Right renal cortex interstitium (tissue), 3 donors: ENCODE results near the gene HOXD11. TPM values are rescaled to one million over a fixed set of nuclear protein-coding genes. Genes with fewer than 3 reads are reported as not detected.

Experiments used
- DNase-seq, 3 donors: peaks; one replicate each; pipeline ENCODE4 v3.0.0-alpha.2; 2013; ENCODE audit warnings: low read depth in 3 of 3, low spot score in 2 of 3
- polyA plus RNA-seq, 3 donors: library from polyadenylated mRNA; unstranded; fragments of 120-200 nt; gene quantifications; one replicate each; pipeline ENCODE4 v1.2.1, GENCODE V29; 2013; ENCODE audit not compliant: insufficient read length in 3 of 3

HOXD11 gene
- polyA plus RNA-seq, result 10 to 100 TPM; 42.6 to 44.8 (median 43.5) TPM

DNA sequence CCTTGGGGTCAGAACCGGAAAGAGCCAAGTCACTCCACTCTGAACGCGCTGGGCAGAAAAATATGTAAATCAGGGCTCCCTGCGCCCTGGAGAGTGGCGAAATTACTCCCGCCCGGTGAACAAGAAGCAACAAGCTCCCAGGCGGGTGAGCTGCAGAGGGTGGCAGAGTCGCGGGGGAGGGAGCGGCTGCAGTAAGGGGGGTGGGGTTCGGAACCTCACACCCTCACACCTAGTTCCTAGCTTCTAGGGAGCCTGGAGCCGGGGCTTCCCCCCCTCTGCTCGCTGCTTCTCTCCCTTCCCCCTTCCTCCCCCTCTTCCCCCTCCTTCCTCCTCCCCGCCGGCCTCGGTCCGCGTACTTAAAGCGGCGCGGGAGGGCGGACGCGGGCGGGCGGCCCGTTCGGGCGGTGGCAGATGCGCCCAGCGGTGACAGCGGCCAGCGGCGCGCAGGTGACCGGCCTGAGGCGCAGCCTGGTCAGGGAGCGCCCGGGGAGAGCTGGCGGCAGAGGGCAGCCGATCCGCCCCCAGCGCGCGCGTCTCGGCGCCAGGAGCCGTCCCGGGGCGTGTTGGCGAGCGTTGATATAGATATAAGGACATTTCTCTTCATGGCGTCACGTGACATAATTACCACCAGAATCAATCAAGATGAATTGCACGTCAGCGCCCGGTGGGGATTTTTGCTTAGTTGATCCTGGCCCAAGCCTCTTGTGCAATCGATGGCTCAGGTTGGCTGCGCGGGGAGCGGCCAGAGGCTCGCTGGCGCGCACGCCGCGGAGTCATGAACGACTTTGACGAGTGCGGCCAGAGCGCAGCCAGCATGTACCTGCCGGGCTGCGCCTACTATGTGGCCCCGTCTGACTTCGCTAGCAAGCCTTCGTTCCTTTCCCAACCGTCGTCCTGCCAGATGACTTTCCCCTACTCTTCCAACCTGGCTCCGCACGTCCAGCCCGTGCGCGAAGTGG is at the start of gene HOXD11:
Gene HOXD11 (plus strand): TSS at position 700 of the 959 bp plus-strand sequence. CDS start 76 bp downstream, at position 776.
- no peak for DNase-seq

DNA sequence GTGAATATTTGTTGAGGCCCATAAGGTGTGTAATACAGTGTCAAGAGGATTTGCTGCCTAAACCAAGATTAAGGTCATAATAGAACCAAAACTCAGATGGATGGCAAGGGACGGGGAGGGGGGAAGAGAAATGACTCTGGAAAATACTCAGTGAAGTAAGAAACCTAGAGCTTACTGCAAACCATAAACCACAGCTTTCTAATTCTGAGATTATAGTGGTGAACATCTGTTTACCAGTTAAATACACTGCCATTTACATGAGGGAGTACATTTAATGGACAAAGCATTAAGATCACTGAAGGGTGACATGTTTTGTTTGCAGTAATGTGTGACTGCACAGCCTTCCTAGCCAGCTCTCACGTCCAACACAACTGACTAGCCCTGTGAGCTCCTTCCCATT is 43.1 kb upstream of the HOXD11 start:
- DNase-seq, result no peak

DNA sequence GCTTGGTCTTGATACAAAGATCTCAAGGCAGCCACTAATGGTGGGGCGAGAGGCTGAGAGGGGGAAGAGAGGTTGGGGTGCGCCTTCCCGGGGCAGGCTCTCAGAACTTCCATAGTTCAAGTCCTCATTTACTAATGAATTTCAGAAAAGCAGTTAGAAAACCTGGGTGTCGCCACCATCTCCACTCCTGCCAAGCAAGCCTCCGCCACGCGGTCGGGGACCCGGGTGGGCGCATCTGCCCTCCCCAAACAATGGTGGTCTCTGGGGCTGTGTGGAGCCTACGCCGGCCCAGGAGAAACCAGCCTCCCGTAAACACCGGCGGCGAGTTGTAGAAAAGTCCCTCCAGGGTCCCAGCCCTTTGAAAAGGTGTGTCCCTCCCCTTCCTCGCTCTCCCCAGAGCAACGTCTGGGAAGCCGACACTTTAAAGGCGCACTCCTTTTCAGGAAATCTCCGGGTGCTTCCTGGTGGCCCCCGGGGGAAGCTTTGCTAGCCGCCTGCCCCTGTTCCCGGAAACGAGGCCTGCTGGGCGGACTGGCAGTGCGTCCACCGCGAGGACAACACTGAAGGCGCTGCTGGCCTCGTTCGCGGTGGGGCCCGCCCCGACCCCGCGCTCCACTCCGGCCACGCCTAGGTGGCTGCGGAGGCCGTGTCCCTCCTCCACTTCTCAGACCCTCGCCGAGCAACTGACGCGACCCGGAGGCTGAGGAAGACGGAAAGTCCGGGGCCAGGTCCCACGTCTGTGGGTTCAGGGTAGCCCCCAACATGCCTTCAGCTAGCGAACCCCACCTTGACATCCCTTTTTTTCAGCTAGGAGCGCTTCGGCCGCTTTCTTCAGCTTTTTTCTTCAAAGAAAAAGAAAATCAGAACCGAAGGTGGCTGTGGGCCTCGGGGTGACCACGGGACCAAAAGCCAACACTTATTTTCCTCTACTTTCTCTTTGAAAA is 40.2 kb upstream of the HOXD11 start:
- peak in 1 of 3 donors; percentile 30 for DNase-seq

DNA sequence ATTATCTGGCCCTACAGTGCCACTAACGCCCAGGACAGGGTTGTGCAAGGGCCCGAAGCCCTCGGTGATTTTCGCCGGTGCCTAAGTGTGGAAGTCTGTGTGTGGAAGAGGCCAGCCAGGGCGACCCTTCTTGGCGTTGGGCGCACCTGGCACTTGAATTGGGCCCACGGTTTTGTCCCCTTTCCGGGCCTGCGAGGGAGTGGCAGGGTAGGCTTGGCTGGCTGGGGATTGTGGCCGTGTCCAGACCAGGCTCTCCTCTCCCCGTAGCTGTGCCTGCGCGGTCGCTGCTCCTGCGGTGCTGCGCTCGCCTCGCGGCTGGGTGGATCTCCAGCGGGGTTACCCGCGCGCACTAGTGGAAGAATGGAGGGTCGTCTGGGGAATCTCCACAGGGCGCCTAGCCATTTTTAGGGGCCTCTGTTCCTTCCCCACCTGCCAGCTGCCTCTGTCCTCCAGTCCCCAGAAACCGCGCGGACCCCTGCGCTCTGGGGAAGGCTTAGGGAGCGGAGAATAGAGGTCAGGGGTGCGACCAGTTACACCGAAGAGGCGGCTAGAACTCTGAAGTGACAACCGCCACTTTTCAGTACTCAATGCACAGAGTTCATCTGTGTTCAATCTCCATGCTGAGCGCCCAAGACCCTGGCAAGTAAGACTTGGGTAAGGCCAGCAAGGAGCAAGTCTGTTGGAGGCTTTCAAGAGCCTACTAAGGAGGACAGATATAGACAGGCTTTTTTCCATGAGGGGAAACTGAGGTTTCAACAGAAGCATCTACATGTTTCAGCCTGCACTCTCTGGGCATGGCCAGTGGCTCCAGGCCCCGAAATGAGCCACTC is 39.3 kb upstream of the HOXD11 start:
- peak in 1 of 3 donors; percentile 24 for DNase-seq

DNA sequence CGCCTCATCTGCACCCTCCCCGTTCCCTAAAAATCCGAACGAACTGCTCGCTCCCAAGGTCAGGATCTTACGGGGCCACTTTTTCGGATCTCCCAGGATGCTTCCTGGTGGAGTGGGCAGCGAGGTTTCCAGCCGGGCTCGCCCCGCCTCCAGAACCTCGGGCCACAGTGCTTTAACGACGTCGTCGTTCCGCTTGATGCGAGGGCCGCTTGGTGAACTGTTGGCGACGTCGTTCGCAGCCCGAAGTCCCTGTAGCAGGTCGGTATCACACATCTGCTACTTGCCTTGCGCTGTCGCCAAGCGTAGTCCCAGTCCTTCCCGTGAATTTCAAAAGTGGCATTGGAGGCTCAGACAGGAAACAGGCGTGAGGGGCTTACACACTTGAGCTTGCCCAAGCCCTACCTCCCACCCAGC is 38.7 kb upstream of the HOXD11 start:
- DNase-seq, result peak in 1 of 3 donors; percentile 26

DNA sequence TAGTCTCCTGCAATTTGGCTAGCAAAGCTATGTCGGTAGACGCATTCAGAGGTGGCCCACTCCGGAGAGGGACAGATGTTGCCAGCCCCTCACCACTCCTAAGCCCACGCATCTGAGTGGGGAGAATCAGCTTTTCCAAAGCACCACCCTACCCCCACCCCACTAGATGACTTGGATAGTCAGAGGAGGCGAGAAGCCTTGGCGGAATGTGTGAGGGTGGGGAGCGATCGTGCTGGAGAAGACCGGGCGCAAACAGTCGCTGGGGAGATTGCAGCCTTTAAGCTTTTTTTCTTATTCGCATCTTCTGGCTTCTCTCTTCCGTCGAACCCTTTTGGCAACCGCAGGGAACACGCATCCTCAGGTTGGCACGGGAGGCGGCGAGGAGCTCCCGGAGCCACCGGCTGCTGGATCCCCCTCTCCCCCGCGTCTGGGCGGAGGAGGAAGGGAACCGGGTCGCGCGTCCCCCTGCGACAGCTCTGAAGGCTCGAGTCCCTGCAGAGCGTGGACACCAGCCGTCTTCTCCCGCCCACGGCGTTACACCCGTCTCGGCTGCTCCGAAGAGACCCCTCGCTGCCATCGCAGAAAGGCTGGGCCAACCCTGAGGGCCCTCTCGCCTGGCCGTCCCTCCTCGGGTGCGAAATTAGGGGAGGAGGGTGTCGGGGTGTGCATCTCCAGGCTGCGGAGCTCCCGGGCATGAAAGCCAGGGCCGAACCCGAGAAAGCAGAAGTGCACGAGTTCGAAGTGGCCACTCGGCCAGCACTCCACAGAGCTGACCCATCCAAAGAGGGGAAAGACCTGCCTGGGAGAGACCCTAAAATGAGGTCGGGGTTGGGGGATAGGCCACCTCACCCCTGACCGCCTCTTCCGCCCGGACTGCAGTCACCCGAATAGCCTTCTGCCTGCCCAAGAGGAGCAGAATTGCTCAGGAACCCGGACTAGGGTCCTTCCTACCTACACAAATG is 35.5 kb upstream of the HOXD11 start:
- no peak for DNase-seq

DNA sequence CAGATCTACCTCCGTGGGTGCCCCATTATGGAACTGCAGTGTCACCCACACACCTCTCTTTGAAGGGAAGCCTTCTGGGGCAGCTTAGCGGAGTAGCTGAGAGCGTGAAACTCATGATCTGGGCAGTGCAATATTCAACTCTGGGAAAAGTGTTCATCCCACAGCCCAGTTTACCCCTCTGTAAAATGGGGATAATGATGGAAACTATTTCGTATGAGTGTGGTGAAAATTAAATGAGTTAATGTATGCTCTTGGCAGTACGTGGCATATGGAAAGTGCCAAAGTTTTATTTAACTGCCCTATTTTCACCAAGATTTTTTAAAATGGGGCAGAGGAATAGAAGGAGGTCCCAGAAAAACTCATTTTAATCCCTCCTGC is 34.8 kb upstream of the HOXD11 start:
- DNase-seq, result no peak

DNA sequence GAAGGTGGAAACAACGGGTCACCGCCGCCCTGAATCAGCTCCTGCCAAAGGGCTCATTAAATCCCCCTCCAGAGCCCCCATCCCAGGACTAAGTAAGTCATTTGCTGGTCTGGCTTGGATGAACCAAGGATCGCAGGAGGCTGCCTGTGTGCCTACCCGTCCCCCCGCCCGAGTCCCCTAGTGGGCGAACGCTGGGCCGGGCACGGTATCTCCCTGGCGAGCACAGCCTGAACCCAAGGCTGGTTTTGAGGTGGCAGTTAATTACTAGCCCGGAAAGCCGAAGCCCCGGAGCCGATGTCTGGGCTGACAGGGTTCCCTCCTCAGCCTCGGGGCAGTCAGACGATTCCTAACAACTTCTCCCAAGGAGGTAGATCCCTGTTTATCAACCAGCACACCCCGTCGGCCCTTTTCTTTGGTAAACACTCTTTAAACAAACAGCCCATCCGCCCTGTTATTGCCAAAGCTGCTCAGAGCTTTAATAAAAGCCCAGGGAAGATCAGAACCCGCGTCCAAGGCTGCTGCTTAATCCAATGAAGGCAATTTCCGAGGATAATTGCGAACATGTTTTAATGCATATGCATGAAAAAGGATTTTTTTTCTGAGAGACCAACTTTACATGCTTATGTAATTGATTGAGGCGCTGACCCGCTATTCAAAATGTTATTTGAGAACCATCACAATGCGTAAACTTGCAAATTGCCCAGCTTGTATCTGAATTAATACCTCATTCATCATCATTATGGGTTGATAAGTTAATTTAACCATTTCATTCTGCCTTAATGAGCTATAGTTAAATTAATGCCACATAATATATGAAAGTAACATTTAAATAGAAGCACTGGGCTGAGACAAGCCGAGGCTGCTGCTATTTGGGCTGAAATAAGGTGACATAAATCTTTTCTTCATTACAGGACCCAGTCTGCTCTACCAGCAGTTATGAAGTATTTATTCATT is 33.9 kb upstream of the HOXD11 start:
- peak in 1 of 3 donors; percentile 7 for DNase-seq

DNA sequence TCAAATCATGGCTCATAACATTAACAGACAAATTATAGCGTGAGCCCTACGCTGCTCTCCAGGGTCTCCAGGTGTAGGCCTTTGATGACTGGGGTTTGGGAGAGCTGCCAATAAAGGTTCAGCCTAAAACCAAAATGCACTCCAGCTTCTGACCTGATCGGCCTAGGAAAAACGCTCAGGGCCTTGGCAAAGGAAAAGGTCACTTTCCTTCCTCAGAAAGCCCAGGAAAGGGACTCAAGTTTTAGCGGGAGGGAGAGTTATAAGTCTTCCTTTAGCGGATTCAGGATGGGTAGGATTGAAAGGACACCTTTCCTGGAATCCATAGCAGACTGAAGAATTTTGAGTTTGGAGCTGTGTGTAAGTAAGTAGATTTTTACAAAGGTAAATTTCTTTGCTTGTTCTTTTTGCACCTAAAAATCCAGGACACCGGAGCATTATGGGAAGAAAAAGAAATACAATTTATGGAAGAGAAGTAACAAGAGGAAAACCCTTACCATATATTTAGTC is 32.1 kb upstream of the HOXD11 start:
- no peak for DNase-seq

DNA sequence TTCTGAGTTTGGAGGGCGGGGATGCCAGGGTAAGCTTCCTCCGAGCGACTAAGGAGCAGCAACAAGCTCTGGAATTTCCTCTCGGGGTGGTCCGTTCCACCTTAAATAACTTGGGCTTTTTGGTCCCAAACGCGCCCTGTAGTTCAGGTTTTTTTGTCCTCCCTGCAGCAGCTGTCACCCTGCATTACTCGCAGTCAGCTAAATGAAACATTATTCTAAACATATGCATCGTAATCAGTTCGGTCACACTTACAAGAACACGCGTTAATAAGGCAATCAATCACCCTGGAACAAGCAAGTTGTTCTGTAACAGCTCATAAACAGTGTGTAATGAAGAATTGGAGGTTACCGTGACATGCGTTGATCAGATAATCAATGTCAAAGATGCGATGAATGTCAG is 31.6 kb upstream of the HOXD11 start:
- peak in 1 of 3 donors; percentile 38 for DNase-seq

DNA sequence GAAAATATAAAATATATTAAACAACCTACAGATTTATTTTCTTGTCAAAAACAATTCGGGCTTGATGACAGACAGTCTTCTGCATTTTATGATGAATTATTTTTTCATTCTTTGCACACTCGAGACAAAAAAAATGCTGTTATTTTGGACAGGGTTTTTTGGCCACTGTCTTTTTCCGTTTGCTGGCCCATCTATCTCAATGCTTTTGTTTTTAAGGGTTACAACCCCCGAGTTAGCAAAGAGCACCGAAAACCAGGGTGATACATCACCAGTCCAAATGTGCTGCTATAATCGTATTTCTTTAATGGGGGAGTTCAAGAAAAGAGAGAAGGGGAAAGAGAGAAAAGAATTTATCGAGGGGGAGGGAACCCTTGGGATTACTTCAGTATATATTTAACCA is 31.0 kb upstream of the HOXD11 start:
- DNase-seq, result peak in 1 of 3 donors; percentile 4

DNA sequence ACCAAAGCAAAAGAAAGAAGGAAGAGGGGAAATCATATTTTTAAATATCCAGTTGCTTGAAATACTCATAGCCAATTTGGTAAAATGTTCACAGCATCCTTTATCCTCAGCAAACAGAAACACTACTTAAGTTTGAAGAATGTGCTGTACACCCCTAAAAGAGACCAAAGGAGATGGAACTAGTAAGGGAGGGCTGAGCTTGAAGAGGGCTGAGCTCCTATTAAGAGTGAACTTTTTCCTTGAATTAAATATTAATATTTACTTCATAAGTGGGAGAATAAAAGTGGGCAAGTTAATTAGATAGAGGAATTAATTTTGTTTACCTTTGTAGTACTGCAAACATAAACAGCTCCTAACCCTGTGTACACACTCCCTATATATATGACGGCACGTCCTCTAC is 30.3 kb upstream of the HOXD11 start:
- DNase-seq, result peak in 1 of 3 donors; percentile 18

DNA sequence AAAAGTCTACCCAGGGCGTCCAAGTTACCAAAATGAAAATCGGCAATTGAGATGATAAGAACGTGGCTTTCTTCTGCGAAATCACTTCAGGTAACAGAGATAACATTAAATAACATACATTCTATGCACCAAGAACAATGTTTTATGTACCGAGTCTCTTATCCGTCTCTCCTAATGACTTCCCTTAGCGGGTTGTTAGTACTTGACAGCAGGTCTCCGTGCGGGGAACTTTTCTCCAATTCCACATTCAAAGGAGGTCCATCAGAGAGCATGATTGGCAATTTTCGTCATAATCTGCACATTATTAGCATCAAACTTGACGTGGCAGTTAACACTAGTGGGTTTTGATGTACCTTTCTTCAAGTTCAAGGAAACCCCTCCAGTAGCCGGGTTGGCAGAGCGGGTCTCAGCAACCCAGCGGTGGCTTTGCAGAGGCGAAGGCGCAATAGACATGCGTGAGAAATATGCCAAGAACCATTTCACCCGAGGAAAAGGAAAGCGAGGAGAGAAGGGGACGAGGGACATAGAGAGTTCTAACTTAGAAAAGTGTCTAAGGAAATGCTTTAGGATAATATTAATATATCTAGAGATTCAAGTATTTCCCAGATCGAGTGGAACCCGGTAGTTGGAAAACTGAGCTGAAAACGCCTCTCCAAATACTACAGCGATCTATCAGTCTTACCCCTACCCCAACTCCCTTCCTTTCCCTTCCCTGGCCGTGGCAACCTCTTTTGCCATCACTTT is 28.4 kb upstream of the HOXD11 start:
- peak in 1 of 3 donors; percentile 18 for DNase-seq

DNA sequence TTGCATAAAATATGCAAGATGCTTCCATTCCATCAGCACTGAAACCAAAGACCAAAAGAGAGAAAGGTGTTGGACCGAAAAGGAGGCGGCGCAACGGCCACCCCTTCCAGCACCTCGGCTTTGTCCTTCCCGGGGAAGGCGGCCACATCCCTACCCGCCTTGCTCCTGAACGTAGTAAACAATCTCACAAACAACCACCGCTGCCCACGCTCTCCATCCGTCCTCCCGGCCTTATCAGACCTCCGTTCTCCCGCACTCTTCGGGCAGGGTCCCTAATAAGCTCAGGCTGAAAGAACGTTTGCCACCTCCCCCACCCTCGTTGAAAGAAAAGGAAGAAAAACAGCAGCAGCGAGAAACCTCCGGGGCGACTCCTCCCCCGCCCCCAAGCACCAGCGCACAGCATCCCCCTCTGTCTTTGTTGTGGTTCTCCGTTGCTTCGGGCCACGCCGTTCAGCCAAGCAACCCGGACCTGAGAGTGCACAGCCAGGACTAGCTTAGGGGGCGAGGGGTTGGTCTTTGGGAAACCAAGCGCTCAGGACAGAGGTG is 27.7 kb upstream of the HOXD11 start:
- DNase-seq, result peak in 1 of 3 donors; percentile 10

DNA sequence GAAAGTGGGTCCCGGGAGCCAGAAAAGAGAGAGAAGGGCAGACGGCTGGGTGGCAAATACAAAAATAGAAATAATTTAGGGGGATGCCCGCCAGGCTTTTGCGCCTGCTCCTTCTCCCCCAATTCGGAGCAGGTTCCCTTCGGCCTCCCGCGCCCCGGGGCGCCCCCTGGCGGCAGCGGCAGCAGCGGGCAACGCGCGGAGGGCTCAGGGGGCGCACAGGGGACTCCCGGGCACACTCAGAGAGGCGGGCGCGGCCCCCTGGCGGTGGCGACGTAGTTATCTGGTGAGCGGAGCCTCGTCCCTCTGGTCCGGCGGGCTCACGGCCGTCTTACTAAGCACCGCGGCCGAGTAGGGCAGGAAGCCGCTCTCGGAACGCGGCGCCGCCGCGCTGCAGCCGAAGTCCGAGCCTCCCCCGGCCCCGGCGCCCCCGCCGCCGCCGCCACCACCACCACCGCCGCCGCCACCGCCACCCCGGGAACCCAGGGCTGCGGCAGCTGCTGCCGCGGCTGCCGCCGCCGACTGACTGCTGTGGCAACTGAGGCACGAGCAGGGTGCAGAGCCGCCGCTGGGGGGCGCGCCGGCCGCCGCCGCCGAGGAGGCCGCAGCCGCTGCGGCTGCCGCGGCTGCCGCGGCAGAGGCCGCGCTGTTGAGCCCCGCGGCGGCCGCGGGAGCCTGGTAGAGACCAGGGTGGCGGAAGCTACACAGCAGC is 27.1 kb upstream of the HOXD11 start:
- peak in 1 of 3 donors; percentile 24 for DNase-seq
